Stimulated activated CD8-positive, alpha-beta memory T cell treated with anti-CD3 and anti-CD28 coated beads, Interleukin-4, amount 100 ng/mL, for 48 hours (primary cell): ENCODE measurements around the gene POLDIP3.
"Not testable (repeated sequence)": the region's sequence is repeated elsewhere in the genome, so short reads cannot be mapped to it uniquely, and the experiment has no call there.

ENCODE experiments used
- DNase-seq: peaks from one replicate; pipeline ENCODE4 v3.0.0-alpha.2; 2020

POLDIP3 gene

GRCh38 chr22:42582987-42583386 lies 31.7 kb downstream of the POLDIP3 start:
- DNase-seq: no peak

GRCh38 chr22:42581762-42582716 lies 32.6 kb downstream of the POLDIP3 start:
- DNase-seq: peak; percentile 89

- DNase-seq: not testable (repeated sequence)
Measured at GRCh38 chr22:42581194-42581761, 33.4 kb downstream of the POLDIP3 start.

GRCh38 chr22:42580040-42580439 lies 34.6 kb downstream of the POLDIP3 start:
- not testable (repeated sequence) for DNase-seq

GRCh38 chr22:42577623-42578240 lies 37.0 kb downstream of the POLDIP3 start:
- DNase-seq: no peak

- DNase-seq: not testable (repeated sequence)
Measured at GRCh38 chr22:42577141-42577540, 37.5 kb downstream of the POLDIP3 start.

- not testable (repeated sequence) for DNase-seq
Measured at GRCh38 chr22:42575996-42576574, 38.6 kb downstream of the POLDIP3 start.

- DNase-seq: not testable (repeated sequence)
Measured at GRCh38 chr22:42574468-42574867, 40.2 kb downstream of the POLDIP3 start.

GRCh38 chr22:42574046-42574445 lies 40.6 kb downstream of the POLDIP3 start:
- not testable (repeated sequence) for DNase-seq

GRCh38 chr22:42571068-42571467 lies 43.6 kb downstream of the POLDIP3 start:
- DNase-seq: not testable (repeated sequence)

GRCh38 chr22:42570580-42570979 lies 44.1 kb downstream of the POLDIP3 start:
- not testable (repeated sequence) for DNase-seq

GRCh38 chr22:42567950-42568349 lies 46.7 kb downstream of the POLDIP3 start:
- DNase-seq: not testable (repeated sequence)

GRCh38 chr22:42565956-42566355 lies 48.7 kb downstream of the POLDIP3 start:
- no peak for DNase-seq

GRCh38 chr22:42564699-42565098 lies 50.0 kb downstream of the POLDIP3 start:
- DNase-seq: no peak

GRCh38 chr22:42563943-42564342 lies 50.7 kb downstream of the POLDIP3 start:
- not testable (repeated sequence) for DNase-seq

GRCh38 chr22:42562684-42563083 lies 52.0 kb downstream of the POLDIP3 start:
- DNase-seq: no peak

GRCh38 chr22:42562279-42562678 lies 52.4 kb downstream of the POLDIP3 start:
- DNase-seq: no peak

- no peak for DNase-seq
Measured at GRCh38 chr22:42561856-42562255, 52.8 kb downstream of the POLDIP3 start.

- DNase-seq: no peak
Measured at GRCh38 chr22:42560781-42561180, 53.9 kb downstream of the POLDIP3 start.

GRCh38 chr22:42560381-42560780 lies 54.3 kb downstream of the POLDIP3 start:
- DNase-seq: no peak

GRCh38 chr22:42553475-42554361 lies 61.0 kb downstream of the POLDIP3 start, which contains the start of gene SERHL2:
Gene SERHL2, plus strand, starts transcription at chr22:42553956. Its CDS starts 65 bp downstream, at chr22:42554021.
- peak; percentile 90 for DNase-seq

- DNase-seq: not testable (repeated sequence)
Measured at GRCh38 chr22:42552294-42552647, 62.4 kb downstream of the POLDIP3 start.
